Adrenal gland (tissue), 12 donors: Measurements from ENCODE around the gene SLC28A1. TPM values are rescaled to one million over a fixed set of nuclear protein-coding genes. Genes with fewer than 3 reads are reported as not detected.
"Not testable (repeated sequence)": the region's sequence is repeated elsewhere in the genome, so short reads cannot be mapped to it uniquely, and the experiment has no call there.

ENCODE experiments used
- DNase-seq, 7 donors: peaks; one replicate each; pipeline ENCODE4 v3.0.0-alpha.2; 2019 to 2020
- H3K27ac ChIP-seq, 5 donors: fragments of 200-600 bp; sonication (generic) in 4 of 5; 1 replicate in 3 of 5; 2 replicates in 2 of 5; pipeline versions ENCODE4 v1.5.1 to v1.8.0; 2016 to 2020; ENCODE audit warnings: mild to moderate bottlenecking in 1 of 5
- H3K27me3 ChIP-seq: fragments of 200-600 bp; 2 replicates; pipeline ENCODE4 v1.8.0; 2021
- H3K36me3 ChIP-seq, 2 donors: fragments of 200-600 bp; replicated peaks in 1 of 2; 1 replicate in 1 of 2; 2 replicates in 1 of 2; pipeline versions ENCODE4 v1.5.1 to v1.8.0; 2018 to 2022
- H3K4me1 ChIP-seq, 2 donors: fragments of 200-600 bp; replicated peaks in 1 of 2; 1 replicate in 1 of 2; 2 replicates in 1 of 2; pipeline versions ENCODE4 v1.5.1 to v1.8.0; 2018 to 2021
- H3K4me3 ChIP-seq, 4 donors: fragments of 200-600 bp; sonication (generic) in 3 of 4; one replicate each; pipeline ENCODE4 v1.5.1; 2016 to 2018
- H3K9me3 ChIP-seq, 3 donors: fragments of 200-600 bp; sonication (generic) in 1 of 3; replicated peaks in 1 of 3; 1 replicate in 2 of 3; 2 replicates in 1 of 3; pipeline versions ENCODE4 v1.5.1 to v1.8.0; 2016 to 2021
- POLR2A ChIP-seq, 2 donors: fragments of 450-650 bp; IDR thresholded peaks; one replicate each; pipeline ENCODE4 v1.6.1; 2017; ENCODE audit warnings: antibody characterized with exemption in 2 of 2, mild to moderate bottlenecking in 2 of 2, moderate library complexity in 1 of 2
- WGBS, 4 donors: extraction: QIAGEN DNeasy Blood & Tissue Kit in 2 of 4; methylation state at CpG; one replicate each; pipeline versions ENCODE4 v1.1.5 to v1.1.7; 2013 to 2017; 5-methylcytosine and 5-hydroxymethylcytosine counted together
- intact Hi-C, 2 donors: fragments of 100-400 bp; cut with DNase I; formaldehyde crosslinking; loops; one replicate each; pipeline versions ENCODE4 v1.14.1 to v1.15.0; 2022 to 2023
- polyA plus RNA-seq, 3 donors: library from polyadenylated mRNA; stranded (reverse); fragments of 200-250 nt in 2 of 3; fragments of 350-450 nt in 1 of 3; fragmentation: Illumina TruSeq in 1 of 3; extraction: RNeasy Lipid Tissue Mini Kit (QIAGEN cat#74804) in 1 of 3; gene quantifications; one replicate each; pipeline ENCODE4 v1.2.3, GENCODE V29; 2013 to 2014
- total RNA-seq, 9 donors: library from RNA; depleted of rRNA in 4 of 9; stranded (reverse); fragments of >200 nt in 4 of 9; fragments of 120-200 nt in 1 of 9; fragmentation: NEBNext Ultra II Directional in 1 of 9; extraction: Animal tissue kit (Norgen Biotek cat#: 25700) in 1 of 9; gene quantifications; one replicate each; pipeline versions ENCODE4 v1.1.0 to v1.2.4, GENCODE V29; 2013 to 2023
- TF ChIP-seq, protein P1 (sequence below), 6 experiments: fragments of 450-650 bp in 4 of 6; fragments of 200-600 bp in 2 of 6; sonication (generic) in 1 of 6; IDR thresholded peaks; 1 replicate in 5 of 6; 2 replicates in 1 of 6; pipeline versions ENCODE4 v1.5.1 to v1.8.0; 2016 to 2021; ENCODE audit warnings: antibody characterized with exemption in 6 of 6, mild to moderate bottlenecking in 2 of 6, moderate library complexity in 1 of 6
- donor health status: healthy with polysubstance abuse.
- donor health status: Bipolar disorder and iron deficiency.
- donor health status: DM: yes; HTN: yes; CAD: no.
- donor health status: DM: no; HTN: no; CAD: no.
- donor health status: DM: no; HTN: no; CAD: no.
- donor health status: DM: yes; HTN: yes; CAD: no.

The SLC28A1 gene
- total and polyA plus RNA-seq, 12 donors, result 0.03 to 0.19 (median 0.11) TPM; not detected in 4

DNA sequence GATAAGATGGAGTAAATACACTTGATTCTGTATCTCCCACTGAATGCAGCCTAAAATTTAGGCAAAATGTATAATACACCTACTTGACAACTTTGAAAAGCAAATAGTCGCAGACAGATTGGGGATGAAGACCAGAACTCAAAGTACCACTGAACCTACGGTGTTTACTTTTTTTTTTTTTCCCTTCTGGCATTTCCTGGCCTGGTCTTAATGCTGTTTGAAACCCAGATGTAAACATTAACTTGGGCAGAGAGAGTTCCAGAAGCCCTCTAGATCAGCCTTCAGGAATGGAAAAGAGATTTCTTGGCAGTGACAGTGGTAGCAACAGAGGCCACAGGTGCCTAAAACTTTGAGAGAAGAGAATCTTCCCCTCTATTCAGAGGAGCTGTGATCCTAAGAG lies 39.5 kb upstream of the SLC28A1 start:
- 84 to 93% (median 89%) methylated on average over 2 of the region's 2 CpGs for WGBS, 4 donors
- DNase-seq, result no peak
- Histone ChIP-seq H3K27ac (no peak overlapping the region), H3K4me3 (no peak overlapping the region), H3K36me3 (no peaks in the 10 kb centered on the region), H3K4me1 (peaks cover 10 to 16% of the 10 kb centered on the region in 2 donors), H3K27me3 (no peaks in the 10 kb centered on the region), H3K9me3 (peaks cover 0 to 9% (median 0%) of the 10 kb centered on the region in 3 donors)
- TF ChIP-seq, protein P1, sequence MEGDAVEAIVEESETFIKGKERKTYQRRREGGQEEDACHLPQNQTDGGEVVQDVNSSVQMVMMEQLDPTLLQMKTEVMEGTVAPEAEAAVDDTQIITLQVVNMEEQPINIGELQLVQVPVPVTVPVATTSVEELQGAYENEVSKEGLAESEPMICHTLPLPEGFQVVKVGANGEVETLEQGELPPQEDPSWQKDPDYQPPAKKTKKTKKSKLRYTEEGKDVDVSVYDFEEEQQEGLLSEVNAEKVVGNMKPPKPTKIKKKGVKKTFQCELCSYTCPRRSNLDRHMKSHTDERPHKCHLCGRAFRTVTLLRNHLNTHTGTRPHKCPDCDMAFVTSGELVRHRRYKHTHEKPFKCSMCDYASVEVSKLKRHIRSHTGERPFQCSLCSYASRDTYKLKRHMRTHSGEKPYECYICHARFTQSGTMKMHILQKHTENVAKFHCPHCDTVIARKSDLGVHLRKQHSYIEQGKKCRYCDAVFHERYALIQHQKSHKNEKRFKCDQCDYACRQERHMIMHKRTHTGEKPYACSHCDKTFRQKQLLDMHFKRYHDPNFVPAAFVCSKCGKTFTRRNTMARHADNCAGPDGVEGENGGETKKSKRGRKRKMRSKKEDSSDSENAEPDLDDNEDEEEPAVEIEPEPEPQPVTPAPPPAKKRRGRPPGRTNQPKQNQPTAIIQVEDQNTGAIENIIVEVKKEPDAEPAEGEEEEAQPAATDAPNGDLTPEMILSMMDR (IDR thresholded peaks at IDR 0.05), result no peak
- no peak for TF ChIP-seq POLR2A (IDR thresholded peaks at IDR 0.05)
- intact Hi-C loops, result no loop called here

- 66 to 78% (median 72%) methylated on average over 7 of the region's 7 CpGs for WGBS, 4 donors
- H3K36me3 ChIP-seq, H3K4me1 ChIP-seq, H3K27me3 ChIP-seq, intact Hi-C loops, H3K27ac ChIP-seq, H3K4me3 ChIP-seq, H3K9me3 ChIP-seq: not testable (repeated sequence)
- TF ChIP-seq, protein P1 (IDR thresholded peaks at IDR 0.05), result peak; percentile 70 to 84 (median 77)
- peak; percentile 73 to 89 (median 86) for DNase-seq
Observed at GRCh38 chr15:84845631-84846030, 38.8 kb upstream of the SLC28A1 start.

DNA sequence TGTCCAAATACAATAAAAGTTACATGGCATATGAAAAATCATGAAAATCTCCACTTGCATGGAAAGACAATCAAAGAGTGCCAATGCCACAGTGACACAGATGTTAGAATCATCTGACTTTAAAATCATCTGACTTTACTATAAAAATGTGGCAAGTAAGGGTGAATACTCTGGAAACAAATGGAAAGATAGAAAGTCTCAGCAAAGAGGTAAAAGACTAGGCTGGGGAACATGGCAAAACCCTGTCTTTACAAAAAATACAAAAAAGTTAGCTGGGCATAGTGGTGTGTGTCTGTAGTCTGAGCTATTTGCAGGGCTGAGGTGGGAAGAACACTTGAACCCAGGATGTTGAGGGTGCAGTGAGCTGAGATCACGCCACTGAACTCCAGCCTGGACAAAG lies 38.2 kb upstream of the SLC28A1 start:
- TF ChIP-seq, protein P1 (IDR thresholded peaks at IDR 0.05), result no peak
- no peak for TF ChIP-seq POLR2A (IDR thresholded peaks at IDR 0.05)
- H3K27me3 ChIP-seq, result no peaks in the 10 kb centered on the region
- no peak overlapping the region for H3K4me3 ChIP-seq
- 97 to 100% (median 99%) methylated on average over 1 of the region's 1 CpG for WGBS, 4 donors
- DNase-seq, result peak in 1 of 7 donors; percentile 2
- H3K9me3 ChIP-seq, result peaks cover 0 to 9% (median 0%) of the 10 kb centered on the region in 3 donors
- H3K36me3 ChIP-seq, result no peaks in the 10 kb centered on the region
- no peak overlapping the region for H3K27ac ChIP-seq
- intact Hi-C loops, result no loop called here
- peaks cover 0 to 3% of the 10 kb centered on the region in 2 donors for H3K4me1 ChIP-seq

DNA sequence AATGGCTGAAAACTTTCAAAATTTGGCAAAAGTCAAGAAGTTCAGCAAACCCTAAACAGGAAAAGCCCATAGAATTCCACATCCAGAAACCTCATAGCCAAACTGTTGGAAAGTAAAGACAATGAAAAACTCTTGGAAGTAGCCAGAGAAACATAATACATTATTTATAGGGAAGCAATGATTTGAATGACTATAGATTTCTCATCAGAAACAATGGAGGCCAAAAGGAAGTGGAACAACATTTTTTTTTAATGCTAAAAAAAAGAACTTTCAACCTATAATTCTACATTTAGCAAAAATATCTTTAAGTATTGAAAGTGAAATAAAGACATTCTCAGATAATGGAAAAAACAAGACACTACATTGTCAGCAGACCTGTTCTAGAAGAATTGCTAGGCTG lies 37.1 kb upstream of the SLC28A1 start:
- H3K27ac ChIP-seq, result no peak overlapping the region
- H3K4me3 ChIP-seq, result no peak overlapping the region
- intact Hi-C loops, result no loop called here
- no peaks in the 10 kb centered on the region for H3K4me1 ChIP-seq
- H3K9me3 ChIP-seq, result peaks cover 0 to 9% (median 0%) of the 10 kb centered on the region in 3 donors
- no peak for DNase-seq
- TF ChIP-seq, protein P1 (IDR thresholded peaks at IDR 0.05), result no peak
- TF ChIP-seq POLR2A (IDR thresholded peaks at IDR 0.05), result no peak
- H3K36me3 ChIP-seq, result no peaks in the 10 kb centered on the region
- H3K27me3 ChIP-seq, result no peaks in the 10 kb centered on the region
